Measurements from ENCODE around the gene BMAL1.
"Not testable (repeated sequence)": the region's sequence is repeated elsewhere in the genome, so short reads cannot be mapped to it uniquely, and the experiment has no call there.

The BMAL1 gene

GRCh38 chr11:13388741-13389140, 111.2 kb downstream of the BMAL1 start:
- DNase-seq = no peak

- DNase-seq = no peak
These were observed 113.6 kb downstream of the BMAL1 start for GRCh38 chr11:13391217-13391616.

DNA sequence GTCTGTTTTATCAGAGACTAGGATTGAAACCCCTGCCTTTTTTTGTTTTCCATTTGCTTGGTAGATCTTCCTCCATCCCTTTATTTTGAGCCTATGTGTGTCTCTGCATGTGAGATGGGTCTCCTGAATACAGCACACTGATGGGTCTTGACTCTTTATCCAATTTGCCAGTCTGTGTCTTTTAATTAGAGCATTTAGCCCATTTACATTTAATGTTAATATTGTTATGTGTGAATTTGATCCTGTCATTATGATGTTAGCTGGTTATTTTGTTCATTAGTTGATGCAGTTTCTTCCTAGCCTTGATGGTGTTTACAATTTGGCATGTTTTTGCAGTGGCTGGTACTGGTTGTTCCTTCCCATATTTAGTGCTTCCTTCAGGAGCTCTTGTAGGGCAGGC, 120.7 kb downstream of the BMAL1 start:
- not testable (repeated sequence) for DNase-seq

DNA sequence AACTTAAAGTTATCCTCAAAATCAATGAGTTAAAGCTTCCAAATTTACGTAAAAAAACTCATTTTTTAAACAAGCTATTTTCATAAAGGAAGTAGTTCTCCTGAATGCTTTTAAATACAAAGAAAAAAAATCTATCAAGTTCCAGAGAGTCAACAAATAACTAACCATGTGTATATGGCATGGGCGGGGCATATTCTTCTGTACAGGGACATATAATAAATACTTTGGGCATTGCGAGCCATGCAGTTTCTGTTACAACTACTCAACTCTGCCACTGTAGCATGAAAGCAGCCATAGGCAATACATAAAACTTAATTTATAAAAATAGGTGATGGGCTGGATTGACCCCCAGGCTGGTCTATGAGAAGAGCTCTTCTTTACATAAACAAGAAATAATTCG, 127.6 kb downstream of the BMAL1 start:
- DNase-seq = no peak

- no peak for DNase-seq
These were observed 137.6 kb downstream of the BMAL1 start for GRCh38 chr11:13415201-13415600.

DNA sequence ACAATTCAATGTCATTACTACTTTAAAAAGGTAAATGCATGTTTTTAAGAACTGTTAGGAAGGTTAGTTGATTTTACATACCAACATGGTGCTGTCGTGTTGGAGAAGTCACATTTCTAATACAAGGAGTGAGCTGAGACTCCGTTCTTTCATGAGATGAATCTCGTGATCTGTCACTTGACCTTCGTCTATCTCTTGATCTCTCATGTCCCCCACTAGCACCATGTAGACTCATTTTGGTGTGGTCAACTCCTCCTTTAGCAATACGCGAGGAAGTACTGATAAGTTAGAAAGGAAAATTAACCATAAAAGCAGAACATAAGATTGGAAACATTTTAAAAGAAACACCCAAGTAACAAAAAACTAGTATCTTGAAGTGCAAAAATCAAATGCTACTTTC, 144.0 kb downstream of the BMAL1 start:
- no peak for DNase-seq

GRCh38 chr11:13423372-13423771, 145.8 kb downstream of the BMAL1 start:
- DNase-seq = no peak

- no peak for DNase-seq
These were observed 149.8 kb downstream of the BMAL1 start for GRCh38 chr11:13427440-13427839.

DNA sequence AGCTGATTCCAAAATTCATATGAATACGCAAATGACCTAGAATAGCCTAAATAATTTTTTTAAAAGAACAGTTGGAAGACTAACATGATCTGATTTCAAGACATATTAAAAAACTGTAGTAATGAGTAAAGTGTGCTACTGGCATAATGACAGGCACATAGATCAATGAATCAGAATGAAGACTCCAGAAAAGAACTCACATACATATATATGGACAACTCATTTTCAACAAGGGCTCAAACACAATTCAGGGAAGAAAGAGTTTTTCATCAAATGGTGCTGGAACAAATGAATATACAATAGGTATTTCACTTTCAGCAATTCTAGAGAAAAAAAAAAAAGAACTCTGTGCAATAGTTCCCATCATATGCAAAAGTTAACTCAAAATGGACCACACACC, 151.7 kb downstream of the BMAL1 start:
- DNase-seq = no peak

GRCh38 chr11:13429836-13430235, 152.2 kb downstream of the BMAL1 start:
- DNase-seq = no peak

DNA sequence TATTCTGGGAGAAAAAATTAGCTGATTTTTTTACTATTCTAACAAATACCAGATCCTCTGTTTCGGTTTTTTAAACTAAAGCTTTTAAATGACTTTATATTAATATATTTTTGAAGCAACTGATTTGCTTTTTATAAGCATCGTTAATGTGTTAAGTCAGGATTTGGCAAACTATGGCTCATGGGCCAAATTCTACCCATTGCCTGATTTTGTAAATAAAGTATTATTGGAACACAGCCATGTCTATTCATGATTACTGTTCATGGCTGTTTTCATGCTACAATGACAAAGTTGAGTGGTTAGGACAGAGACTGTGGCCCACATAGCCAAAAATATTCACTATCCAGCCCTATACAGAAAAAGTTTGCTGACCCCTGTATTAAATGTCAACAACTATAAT, 155.8 kb downstream of the BMAL1 start:
- no peak for DNase-seq

DNA sequence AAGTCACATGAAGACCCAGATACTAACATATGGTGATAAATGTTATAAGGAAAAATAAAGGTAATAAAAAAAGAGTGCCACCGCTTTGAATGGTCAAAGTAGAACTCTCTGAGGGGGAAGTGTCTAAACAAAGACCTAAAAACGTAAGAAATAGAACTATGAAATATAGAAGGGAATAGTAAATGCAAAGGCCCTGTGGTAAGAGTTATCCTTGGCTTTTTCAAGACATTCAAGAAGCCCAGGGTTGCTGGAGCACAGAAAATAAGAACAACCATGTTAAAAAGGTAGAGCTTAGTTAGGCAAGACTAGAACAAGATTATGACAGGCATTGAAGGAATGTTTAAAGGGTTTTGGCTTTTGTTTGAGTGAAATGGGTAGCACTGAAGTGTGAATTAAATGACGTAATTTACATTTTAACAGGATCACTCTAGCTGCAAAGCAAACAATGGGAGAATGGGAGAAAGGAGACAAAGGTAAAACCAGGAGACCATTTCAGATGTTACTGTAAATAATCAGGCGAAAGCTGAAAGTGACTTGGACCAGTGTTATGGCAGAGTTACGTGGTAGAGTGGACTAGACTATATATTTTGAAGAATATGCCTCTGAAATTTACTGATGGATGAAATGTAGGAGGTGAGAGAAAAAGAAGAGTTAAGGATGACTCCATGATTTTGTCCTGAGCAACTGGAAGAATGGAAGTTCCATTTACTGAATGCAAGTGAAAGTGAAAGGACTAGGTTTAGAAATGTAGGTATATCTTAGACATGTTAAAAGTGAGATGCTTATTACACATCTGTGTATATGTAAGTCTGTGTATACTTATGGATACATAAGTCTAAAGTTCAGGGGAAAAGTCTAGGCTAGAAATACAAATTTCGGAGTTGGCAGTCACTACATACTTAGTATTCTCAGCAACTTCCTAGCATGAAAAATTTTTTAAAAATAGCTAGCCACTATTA, 156.9 kb downstream of the BMAL1 start:
- DNase-seq = no peak

- DNase-seq = not testable (repeated sequence)
These were observed 159.2 kb downstream of the BMAL1 start for GRCh38 chr11:13436836-13437235.

Measured in NCI-H510A (cell line).